AML-193 (cell line): ENCODE results near the gene NECTIN1.

ENCODE experiments used
- DNase-seq, 2 experiments: peaks; one replicate each; lab custom pipeline; 2025; lab: John Stamatoyannopoulos, UW

NECTIN1 gene

GRCh38 chr11:119755356-119756071 is 26.5 kb upstream of the NECTIN1 start:
- no peak for DNase-seq

- DNase-seq: no peak
These were observed 25.8 kb upstream of the NECTIN1 start for GRCh38 chr11:119754656-119755355.

GRCh38 chr11:119754199-119754598 is 25.2 kb upstream of the NECTIN1 start:
- no peak for DNase-seq

- DNase-seq: no peak
These were observed 23.9 kb upstream of the NECTIN1 start for GRCh38 chr11:119752946-119753345.

GRCh38 chr11:119752345-119752871 is 23.4 kb upstream of the NECTIN1 start:
- no peak for DNase-seq

- DNase-seq: no peak
These were observed 21.1 kb upstream of the NECTIN1 start for GRCh38 chr11:119750056-119750455.

GRCh38 chr11:119749006-119749565 is 20.1 kb upstream of the NECTIN1 start:
- DNase-seq: no peak

- DNase-seq: no peak
These were observed 19.1 kb upstream of the NECTIN1 start for GRCh38 chr11:119747868-119748660.

- no peak for DNase-seq
These were observed 17.0 kb upstream of the NECTIN1 start for GRCh38 chr11:119745776-119746535.

- no peak for DNase-seq
These were observed 16.1 kb upstream of the NECTIN1 start for GRCh38 chr11:119745112-119745511.

- no peak for DNase-seq
These were observed 15.6 kb upstream of the NECTIN1 start for GRCh38 chr11:119744577-119744976.

GRCh38 chr11:119743006-119743405 is 14.0 kb upstream of the NECTIN1 start:
- no peak for DNase-seq

- no peak for DNase-seq
These were observed 13.4 kb upstream of the NECTIN1 start for GRCh38 chr11:119742263-119742861.

- no peak for DNase-seq
These were observed 12.6 kb upstream of the NECTIN1 start for GRCh38 chr11:119741369-119742262.

GRCh38 chr11:119739975-119740374 is 11.0 kb upstream of the NECTIN1 start:
- DNase-seq: no peak

GRCh38 chr11:119739021-119739703 is 10.2 kb upstream of the NECTIN1 start:
- no peak for DNase-seq

- DNase-seq: no peak
These were observed 9.0 kb upstream of the NECTIN1 start for GRCh38 chr11:119738059-119738439.

- DNase-seq: no peak
These were observed 8.5 kb upstream of the NECTIN1 start for GRCh38 chr11:119737366-119738058.

GRCh38 chr11:119734788-119735187 is 5.8 kb upstream of the NECTIN1 start:
- no peak for DNase-seq
